ENCODE results near the gene ID2. TPM values are rescaled to one million over a fixed set of nuclear protein-coding genes. Genes with fewer than 3 reads are reported as not detected.
A peak's percentile ranks its signal among the peaks of the same experiment; 100 is the strongest.

The ID2 gene
- total RNA-seq, 2 donors from 2014 or later = 172 to 238 TPM

DNA sequence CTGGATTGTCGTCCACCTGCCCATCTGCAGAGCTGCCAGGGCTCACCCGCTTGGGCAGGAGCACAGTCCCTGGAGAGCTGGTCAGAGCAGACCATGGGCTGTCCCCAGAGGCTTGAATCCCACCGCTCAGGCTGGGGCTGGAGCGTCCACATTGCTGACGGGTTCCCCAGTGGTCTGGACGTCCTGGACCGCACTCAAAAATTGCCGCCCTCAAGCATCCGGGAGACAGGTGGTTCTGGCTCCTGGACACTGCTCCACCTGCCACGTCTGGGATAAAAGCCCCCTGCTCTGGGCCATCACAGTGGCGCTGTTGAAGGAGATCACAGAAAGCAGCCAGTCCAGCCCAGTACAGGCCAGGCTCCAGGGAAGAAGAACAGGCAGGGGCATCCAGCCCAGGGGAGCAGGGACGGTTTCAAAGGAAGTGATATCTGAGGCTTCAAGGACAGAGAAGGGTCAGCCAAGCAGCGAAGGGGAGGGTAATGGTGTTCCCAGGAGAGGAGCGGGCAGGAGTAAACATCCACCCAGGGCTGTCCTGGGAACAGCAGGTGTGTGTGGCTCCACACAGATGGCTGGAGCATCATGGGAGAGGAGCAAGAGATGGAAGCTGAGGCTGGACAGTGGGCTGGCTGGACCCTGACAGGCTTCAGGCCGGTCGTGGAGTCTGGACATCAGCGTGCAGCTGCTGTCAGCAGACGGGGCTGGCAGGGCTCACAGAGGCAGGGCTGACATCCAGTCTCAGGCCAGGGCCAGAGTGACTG lies 21.9 kb upstream of the ID2 start:
- intact Hi-C loops (cut with DNase I) = no loop called here
- H3K36me3 ChIP-seq = no peaks in the 10 kb centered on the region

DNA sequence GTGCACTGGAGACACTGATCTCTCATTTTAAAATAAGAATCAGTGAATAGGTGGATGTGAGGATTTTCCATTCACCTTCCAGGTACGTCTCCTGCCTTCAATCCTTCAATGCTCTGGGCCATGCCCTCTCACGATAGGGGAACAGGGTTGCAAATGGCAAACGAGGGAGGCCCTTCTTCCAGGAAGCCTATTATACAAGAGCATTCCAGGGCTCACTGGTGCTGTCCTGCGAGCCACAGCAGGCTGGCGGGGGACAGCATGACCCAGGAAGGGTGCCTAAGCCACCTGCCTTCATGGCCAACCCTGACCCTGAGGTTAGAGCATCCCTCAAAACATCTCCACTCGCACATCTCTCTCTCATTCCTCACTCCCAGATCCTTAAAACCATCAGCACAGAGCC lies 20.6 kb upstream of the ID2 start:
- Histone ChIP-seq H3K27ac (no peak overlapping the region), H3K4me3 (no peak overlapping the region), H3K9me3 (no peaks in the 10 kb centered on the region), H3K36me3 (no peaks in the 10 kb centered on the region), H3K27me3 (replicated peaks; ENCODE audit: insufficient read depth) (no peaks in the 10 kb centered on the region), H3K4me1 (replicated peaks) (no peaks in the 10 kb centered on the region)
- DNase-seq (ENCODE audit: low spot score) = no peak
- no peak for TF ChIP-seq POLR2A (IDR thresholded peaks at IDR 0.05)
- intact Hi-C loops (cut with DNase I) = no loop called here
- WGBS = 87% methylated on average over 6 of the region's 6 CpGs

More for the DNA sequence above, 21.9 kb upstream of the ID2 start:
- DNase-seq (ENCODE audit: low spot score) = no peak
- Histone ChIP-seq H3K9me3 (no peaks in the 10 kb centered on the region), H3K4me3 (no peak overlapping the region), H3K4me1 (replicated peaks) (no peaks in the 10 kb centered on the region), H3K27ac (no peak overlapping the region), H3K27me3 (replicated peaks; ENCODE audit: insufficient read depth) (no peaks in the 10 kb centered on the region)
- TF ChIP-seq, protein P1, sequence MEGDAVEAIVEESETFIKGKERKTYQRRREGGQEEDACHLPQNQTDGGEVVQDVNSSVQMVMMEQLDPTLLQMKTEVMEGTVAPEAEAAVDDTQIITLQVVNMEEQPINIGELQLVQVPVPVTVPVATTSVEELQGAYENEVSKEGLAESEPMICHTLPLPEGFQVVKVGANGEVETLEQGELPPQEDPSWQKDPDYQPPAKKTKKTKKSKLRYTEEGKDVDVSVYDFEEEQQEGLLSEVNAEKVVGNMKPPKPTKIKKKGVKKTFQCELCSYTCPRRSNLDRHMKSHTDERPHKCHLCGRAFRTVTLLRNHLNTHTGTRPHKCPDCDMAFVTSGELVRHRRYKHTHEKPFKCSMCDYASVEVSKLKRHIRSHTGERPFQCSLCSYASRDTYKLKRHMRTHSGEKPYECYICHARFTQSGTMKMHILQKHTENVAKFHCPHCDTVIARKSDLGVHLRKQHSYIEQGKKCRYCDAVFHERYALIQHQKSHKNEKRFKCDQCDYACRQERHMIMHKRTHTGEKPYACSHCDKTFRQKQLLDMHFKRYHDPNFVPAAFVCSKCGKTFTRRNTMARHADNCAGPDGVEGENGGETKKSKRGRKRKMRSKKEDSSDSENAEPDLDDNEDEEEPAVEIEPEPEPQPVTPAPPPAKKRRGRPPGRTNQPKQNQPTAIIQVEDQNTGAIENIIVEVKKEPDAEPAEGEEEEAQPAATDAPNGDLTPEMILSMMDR (IDR thresholded peaks at IDR 0.05) = no peak
- TF ChIP-seq POLR2AphosphoS5 (IDR thresholded peaks at IDR 0.05) = no peak
- TF ChIP-seq POLR2A (IDR thresholded peaks at IDR 0.05) = no peak
- 78% methylated on average over 12 of the region's 18 CpGs for WGBS

DNA sequence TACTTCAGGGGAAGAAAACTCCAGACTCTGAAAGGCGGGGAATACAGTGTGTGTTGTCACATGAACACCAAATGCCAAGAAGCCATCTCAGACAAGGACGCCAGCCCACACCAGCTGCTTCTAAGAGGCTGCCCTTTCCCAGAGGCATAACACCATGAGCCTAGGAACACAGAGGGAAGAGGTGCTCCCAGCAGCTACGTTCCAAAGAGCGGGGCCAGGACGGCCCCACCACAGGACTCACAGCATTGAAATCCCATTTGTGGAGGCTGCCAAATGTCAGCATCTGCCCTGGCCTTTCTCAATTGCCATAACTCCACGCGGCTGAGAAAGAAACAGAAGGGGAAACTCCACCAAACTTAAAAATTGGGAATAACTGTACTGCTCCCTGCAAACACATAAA lies 20.1 kb upstream of the ID2 start:
- TF ChIP-seq, protein P1 (IDR thresholded peaks at IDR 0.05) = no peak
- TF ChIP-seq POLR2AphosphoS5 (IDR thresholded peaks at IDR 0.05) (no peak), POLR2A (IDR thresholded peaks at IDR 0.05) (no peak)
- no peaks in the 10 kb centered on the region for H3K9me3 ChIP-seq
- DNase-seq (ENCODE audit: low spot score) = no peak
- 55% methylated on average over 7 of the region's 7 CpGs for WGBS
- H3K27me3 ChIP-seq (replicated peaks; ENCODE audit: insufficient read depth) = no peaks in the 10 kb centered on the region
- no peaks in the 10 kb centered on the region for H3K36me3 ChIP-seq
- intact Hi-C loops (cut with DNase I) = no loop called here
- H3K27ac ChIP-seq = no peak overlapping the region
- H3K4me3 ChIP-seq = no peak overlapping the region
- no peaks in the 10 kb centered on the region for H3K4me1 ChIP-seq (replicated peaks)

DNA sequence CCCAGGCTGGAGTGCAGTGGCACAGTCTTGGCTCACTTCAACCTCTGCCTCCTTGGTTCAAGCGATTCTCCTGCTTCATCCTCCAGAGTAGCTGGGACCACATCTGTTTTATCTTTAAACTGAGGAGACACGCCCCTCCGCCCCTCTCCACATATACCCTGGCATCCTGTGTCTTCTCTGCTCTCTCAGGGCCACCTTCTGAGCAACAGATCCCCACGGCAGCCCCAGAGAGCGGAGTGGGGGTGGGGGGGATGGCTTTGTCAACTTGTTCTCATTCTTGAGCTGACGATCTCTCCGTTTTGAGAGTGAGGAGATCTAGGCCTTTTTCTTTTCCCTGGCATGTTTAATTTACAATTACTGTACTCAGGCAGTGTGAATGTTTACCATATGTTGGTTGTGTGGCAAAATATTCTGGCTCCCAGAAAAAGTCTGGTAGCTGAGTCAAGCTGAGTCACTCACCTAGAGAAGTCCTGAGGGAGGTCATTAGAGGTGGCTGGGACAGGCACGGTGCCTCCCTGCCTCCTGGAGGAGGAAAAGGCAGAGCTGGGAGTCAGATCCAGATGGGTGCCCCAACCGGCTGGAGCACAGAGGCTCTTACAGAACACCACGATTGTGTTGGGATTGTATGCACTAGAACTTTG lies 19.5 kb upstream of the ID2 start:
- no peak overlapping the region for H3K4me3 ChIP-seq
- no peaks in the 10 kb centered on the region for H3K36me3 ChIP-seq
- TF ChIP-seq POLR2AphosphoS5 (IDR thresholded peaks at IDR 0.05) (no peak), POLR2A (IDR thresholded peaks at IDR 0.05) (no peak)
- TF ChIP-seq, protein P1 (IDR thresholded peaks at IDR 0.05) = peak in 1 of 4 experiments; percentile 21
- H3K27ac ChIP-seq = no peak overlapping the region
- no peaks in the 10 kb centered on the region for H3K27me3 ChIP-seq (replicated peaks; ENCODE audit: insufficient read depth)
- H3K9me3 ChIP-seq = no peaks in the 10 kb centered on the region
- DNase-seq (ENCODE audit: low spot score) = no peak
- intact Hi-C loops (cut with DNase I) = no loop called here
- no peaks in the 10 kb centered on the region for H3K4me1 ChIP-seq (replicated peaks)
- WGBS = 81% methylated on average over 10 of the region's 10 CpGs

DNA sequence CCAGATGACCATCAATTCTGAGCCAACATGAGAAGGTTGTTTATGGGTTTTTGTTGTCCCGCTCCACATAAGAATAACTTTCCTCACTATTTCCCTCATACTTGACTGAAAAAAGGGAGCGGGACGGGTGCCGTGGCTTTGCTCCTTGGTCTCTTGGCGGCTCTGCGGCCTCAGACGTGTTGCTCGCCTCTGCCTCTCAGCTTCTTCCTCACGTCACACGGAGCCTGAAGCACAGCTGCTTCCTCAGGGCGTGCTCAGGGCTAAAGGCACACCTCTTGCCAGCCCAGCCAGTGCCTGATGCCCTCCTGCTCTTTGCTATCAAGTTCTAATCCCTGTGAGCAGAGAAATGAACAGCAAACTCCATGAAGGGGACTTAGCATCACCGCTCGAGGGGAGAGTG lies 17.9 kb upstream of the ID2 start:
- Histone ChIP-seq H3K27me3 (replicated peaks; ENCODE audit: insufficient read depth) (no peaks in the 10 kb centered on the region), H3K36me3 (no peaks in the 10 kb centered on the region), H3K27ac (no peak overlapping the region), H3K9me3 (no peaks in the 10 kb centered on the region), H3K4me3 (no peak overlapping the region), H3K4me1 (replicated peaks) (no peaks in the 10 kb centered on the region)
- no peak for DNase-seq (ENCODE audit: low spot score)
- no peak for TF ChIP-seq POLR2A (IDR thresholded peaks at IDR 0.05)
- TF ChIP-seq POLR2AphosphoS5 (IDR thresholded peaks at IDR 0.05) = no peak
- TF ChIP-seq, protein P1 (IDR thresholded peaks at IDR 0.05) = no peak
- WGBS = 79% methylated on average over 13 of the region's 13 CpGs
- intact Hi-C loops (cut with DNase I) = no loop called here
